Stomach (tissue), 4 donors: ENCODE results near the gene WWOX.

ENCODE experiments used
- EP300 ChIP-seq: sonication (generic); formaldehyde crosslinking; IDR thresholded peaks from one replicate; pipeline ENCODE4 v1.6.1; 2017; ENCODE audit warnings: antibody characterized with exemption
- POLR2A ChIP-seq, 4 donors: fragments of 450-650 bp; IDR thresholded peaks; one replicate each; pipeline ENCODE4 v1.6.1; 2016; ENCODE audit warnings: antibody characterized with exemption in 4 of 4, control low read depth in 2 of 4, mild to moderate bottlenecking in 1 of 4, moderate library complexity in 1 of 4
- POLR2AphosphoS5 ChIP-seq, 3 donors: sonication (generic); formaldehyde crosslinking; IDR thresholded peaks; one replicate each; pipeline ENCODE4 v1.6.1; 2016; ENCODE audit warnings: antibody characterized with exemption in 3 of 3
- TF ChIP-seq, protein P1 (sequence below), 7 experiments: fragments of 450-650 bp in 4 of 7; fragments of 200-600 bp in 3 of 7; sonication (generic) in 3 of 7; IDR thresholded peaks; one replicate each; pipeline ENCODE4 v1.5.1; 2016 to 2019; ENCODE audit warnings: antibody characterized with exemption in 7 of 7, control low read depth in 2 of 7, mild to moderate bottlenecking in 1 of 7

GRCh38 chr16:79177018-79177417 lies 1077.6 kb downstream of the WWOX start:
- TF ChIP-seq, protein P1, sequence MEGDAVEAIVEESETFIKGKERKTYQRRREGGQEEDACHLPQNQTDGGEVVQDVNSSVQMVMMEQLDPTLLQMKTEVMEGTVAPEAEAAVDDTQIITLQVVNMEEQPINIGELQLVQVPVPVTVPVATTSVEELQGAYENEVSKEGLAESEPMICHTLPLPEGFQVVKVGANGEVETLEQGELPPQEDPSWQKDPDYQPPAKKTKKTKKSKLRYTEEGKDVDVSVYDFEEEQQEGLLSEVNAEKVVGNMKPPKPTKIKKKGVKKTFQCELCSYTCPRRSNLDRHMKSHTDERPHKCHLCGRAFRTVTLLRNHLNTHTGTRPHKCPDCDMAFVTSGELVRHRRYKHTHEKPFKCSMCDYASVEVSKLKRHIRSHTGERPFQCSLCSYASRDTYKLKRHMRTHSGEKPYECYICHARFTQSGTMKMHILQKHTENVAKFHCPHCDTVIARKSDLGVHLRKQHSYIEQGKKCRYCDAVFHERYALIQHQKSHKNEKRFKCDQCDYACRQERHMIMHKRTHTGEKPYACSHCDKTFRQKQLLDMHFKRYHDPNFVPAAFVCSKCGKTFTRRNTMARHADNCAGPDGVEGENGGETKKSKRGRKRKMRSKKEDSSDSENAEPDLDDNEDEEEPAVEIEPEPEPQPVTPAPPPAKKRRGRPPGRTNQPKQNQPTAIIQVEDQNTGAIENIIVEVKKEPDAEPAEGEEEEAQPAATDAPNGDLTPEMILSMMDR (IDR thresholded peaks at IDR 0.05): no peak
- no peak for TF ChIP-seq POLR2A (IDR thresholded peaks at IDR 0.05)
- no peak for TF ChIP-seq POLR2AphosphoS5 (IDR thresholded peaks at IDR 0.05)
- no peak for TF ChIP-seq EP300
